HepG2 (cell line): ENCODE data around the gene OST4. TPM values are rescaled to one million over a fixed set of nuclear protein-coding genes. Genes with fewer than 3 reads are reported as not detected.

Experiments used
- ARID4A ChIP-seq: sonication (generic); formaldehyde crosslinking; IDR thresholded peaks from 2 replicates; pipeline ENCODE4 v1.5.0; 2020; ENCODE audit warnings: mild to moderate bottlenecking, missing genetic modification reagents, borderline replicate concordance
- CC2D1A ChIP-seq: sonication (generic); formaldehyde crosslinking; IDR thresholded peaks from 2 replicates; pipeline ENCODE4 v1.8.1; 2023; ENCODE audit warnings: mild to moderate bottlenecking, missing genetic modification reagents
- CCAR2 ChIP-seq: fragments of 200-400 bp; formaldehyde crosslinking; optimal IDR thresholded peaks from 2 replicates; pipeline ENCODE3; 2018; ENCODE audit warnings: low read depth, mild to moderate bottlenecking, low read length, moderate library complexity
- GABPB1 ChIP-seq: IDR thresholded peaks from 2 replicates; pipeline ENCODE4 v1.6.1; 2016; ENCODE audit warnings: mild to moderate bottlenecking, missing genetic modification reagents, moderate library complexity, missing compliant biosample characterization
- GMEB1 ChIP-seq: sonication (generic); formaldehyde crosslinking; IDR thresholded peaks from 2 replicates; pipeline ENCODE4 v1.5.1; 2020; ENCODE audit warnings: missing genetic modification reagents, mild to moderate bottlenecking, borderline replicate concordance
- KLF11 ChIP-seq: IDR thresholded peaks from 2 replicates; pipeline ENCODE4 v1.6.1; 2016; ENCODE audit warnings: missing compliant biosample characterization
- NCOA5 ChIP-seq: sonication (generic); formaldehyde crosslinking; IDR thresholded peaks from 2 replicates; pipeline ENCODE4 v1.4.0; 2020; ENCODE audit warnings: missing genetic modification reagents
- PATZ1 ChIP-seq: sonication (generic); formaldehyde crosslinking; IDR thresholded peaks from 2 replicates; pipeline ENCODE4 v1.4.0; 2020; ENCODE audit warnings: missing genetic modification reagents
- RXRA ChIP-seq: sonication (generic); formaldehyde crosslinking; IDR thresholded peaks from 2 replicates; pipeline ENCODE4 v1.5.1; 2020; ENCODE audit warnings: missing genetic modification reagents
- RXRB ChIP-seq: IDR thresholded peaks from 2 replicates; pipeline ENCODE4 v1.6.1; 2016; ENCODE audit warnings: borderline replicate concordance, missing genetic modification reagents, missing compliant biosample characterization
- TAF1 ChIP-seq: sonication (generic); formaldehyde crosslinking; IDR thresholded peaks from 2 replicates; pipeline ENCODE4 v1.4.0; 2020; ENCODE audit warnings: missing genetic modification reagents
- ZNF263 ChIP-seq: sonication (generic); formaldehyde crosslinking; IDR thresholded peaks from 2 replicates; pipeline ENCODE4 v1.4.0; 2020; ENCODE audit warnings: missing genetic modification reagents
- ZNF274 ChIP-seq: sonication (generic); formaldehyde crosslinking; IDR thresholded peaks from 2 replicates; pipeline ENCODE4 v1.5.1; 2020; ENCODE audit warnings: mild to moderate bottlenecking, missing genetic modification reagents
- ZNF276 ChIP-seq: sonication (generic); formaldehyde crosslinking; IDR thresholded peaks from 2 replicates; pipeline ENCODE4 v1.4.0; 2020; ENCODE audit warnings: mild to moderate bottlenecking, low read depth, missing genetic modification reagents
- ZNF331 ChIP-seq: sonication (generic); formaldehyde crosslinking; IDR thresholded peaks from 2 replicates; pipeline ENCODE4 v1.4.0; 2020; ENCODE audit warnings: missing genetic modification reagents
- ZNF446 ChIP-seq: sonication (generic); formaldehyde crosslinking; IDR thresholded peaks from 2 replicates; pipeline ENCODE4 v1.5.0; 2020; ENCODE audit warnings: mild to moderate bottlenecking, missing genetic modification reagents
- ZNF569 ChIP-seq: sonication (generic); formaldehyde crosslinking; IDR thresholded peaks from 2 replicates; pipeline ENCODE4 v1.5.0; 2020; ENCODE audit warnings: mild to moderate bottlenecking, missing genetic modification reagents, moderate library complexity, borderline replicate concordance
- ZNF678 ChIP-seq: sonication (generic); formaldehyde crosslinking; IDR thresholded peaks from 2 replicates; pipeline ENCODE4 v1.4.0; 2020; ENCODE audit warnings: mild to moderate bottlenecking, missing genetic modification reagents
- polyA plus RNA-seq, 8 experiments: library from polyadenylated mRNA; depleted of rRNA in 3 of 8; stranded (reverse) in 7 of 8; unstranded in 1 of 8; fragments of >200 nt; fragmentation: Illumina TruSeq in 4 of 8; extraction: Trizol in 4 of 8; gene quantifications; 2 replicates each; pipeline versions ENCODE4 v1.2.1 to v1.2.3, GENCODE V29; 2011 to 2016; ENCODE audit warnings: low read depth in 4 of 8, missing spikeins in 1 of 8, mixed read lengths in 1 of 8; ENCODE audit not compliant: insufficient read depth in 1 of 8
- total RNA-seq, 5 experiments: library from RNA; depleted of rRNA; stranded (reverse); fragments of >200 nt; fragmentation: Illumina TruSeq; extraction: Trizol; gene quantifications; 2 replicates each; pipeline ENCODE4 v1.2.3, GENCODE V29; 2016; ENCODE audit warnings: low read depth in 1 of 5

OST4 gene
- total and polyA plus RNA-seq, 2 of the 13 experiments (the other 11 are each of a cell fraction or from before 2014, with no cell fraction given) = 498 to 584 TPM

GRCh38 chr2:27071277-27071989 is at the start of gene OST4 (continued):
- TF ChIP-seq ARID4A (CRISPR knock-in tag) (peak; percentile 91; the same call in 1 of the 2 replicates), NCOA5 (CRISPR knock-in tag) (no peak), ZNF274 (CRISPR knock-in tag) (0 out of 2 replicates have a peak, but pooled peaks have one; percentile 17), CCAR2 (peak; percentile 67), ZNF569 (CRISPR knock-in tag) (no peak), GMEB1 (peak; percentile 92), PATZ1 (CRISPR knock-in tag) (peak; percentile 61; the same call in 1 of the 2 replicates), ZNF678 (no peak; the same call in 1 of the 2 replicates), GABPB1 (CRISPR knock-in tag) (peak; percentile 96), ZNF263 (CRISPR knock-in tag) (no peak), CC2D1A (no peak), RXRB (peak; percentile 52; the same call in 1 of the 2 replicates), RXRA (CRISPR knock-in tag) (peak; percentile 48; the same call in 1 of the 2 replicates), ZNF446 (CRISPR knock-in tag) (peak; percentile 80), KLF11 (CRISPR knock-in tag) (peak; percentile 44; the same call in 1 of the 2 replicates), ZNF276 (no peak), ZNF331 (CRISPR knock-in tag) (peak; percentile 85), TAF1 (CRISPR knock-in tag) (peak; percentile 85)
